Activated CD4-positive, alpha-beta T cell treated with anti-CD3 and anti-CD28 coated beads, Interleukin-2, Interleukin-6, amounts not matched to agents 100 ng/mL and 50 ng/mL, durations not matched to agents 16 hours and 8 hours (primary cell): ENCODE data around the gene RPS21.

Experiments
- DNase-seq: peaks from one replicate; pipeline ENCODE4 v3.0.0-alpha.2; 2020

Gene RPS21

DNA sequence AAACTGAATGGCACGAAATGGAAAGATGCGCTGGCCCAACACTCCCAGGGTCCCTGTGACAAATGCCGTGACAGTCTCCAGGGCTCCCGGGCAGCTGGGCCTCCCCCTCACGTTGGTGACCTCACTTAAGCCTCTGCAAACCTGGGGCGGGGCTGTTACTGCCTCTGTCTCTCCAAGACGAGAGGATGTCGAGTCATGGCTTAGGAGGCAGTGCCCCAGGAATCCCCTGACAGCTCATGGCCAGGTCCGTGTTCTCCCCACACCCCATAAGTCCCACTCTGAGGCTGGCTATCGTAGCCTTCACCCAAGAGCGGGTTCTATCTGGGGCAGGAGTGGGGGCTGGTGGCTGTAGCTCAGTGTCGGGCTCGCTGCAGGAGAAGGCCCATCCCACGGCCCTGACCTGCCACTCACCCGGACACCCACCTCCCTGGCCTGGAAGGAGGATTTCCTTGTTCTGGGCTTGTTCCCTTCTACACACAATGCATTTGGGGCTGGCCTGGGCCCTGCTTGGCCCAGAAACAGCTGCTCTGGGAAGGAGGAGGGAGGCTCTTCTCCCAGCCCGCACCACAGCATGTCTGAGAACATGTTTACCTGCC lies 5.6 kb upstream of the RPS21 start:
- DNase-seq, result no peak

DNA sequence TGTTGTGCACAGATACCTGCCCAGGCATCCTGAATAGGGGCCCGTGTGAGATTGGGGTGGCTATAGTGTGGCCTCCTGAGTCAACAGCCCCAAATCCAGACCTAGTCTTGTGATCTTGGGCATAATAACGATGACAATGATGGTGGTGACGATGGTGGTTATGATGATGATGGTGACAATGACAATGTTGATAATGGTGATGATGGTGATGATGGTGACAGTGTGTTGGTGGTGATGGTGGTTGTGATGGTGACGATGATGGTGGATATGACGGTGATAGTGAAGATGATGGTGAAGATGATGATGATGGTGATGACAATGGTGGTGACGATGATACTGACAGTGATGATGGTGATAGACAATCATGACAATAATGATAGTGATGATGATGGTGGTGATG lies 5.1 kb upstream of the RPS21 start:
- DNase-seq, result no peak

DNA sequence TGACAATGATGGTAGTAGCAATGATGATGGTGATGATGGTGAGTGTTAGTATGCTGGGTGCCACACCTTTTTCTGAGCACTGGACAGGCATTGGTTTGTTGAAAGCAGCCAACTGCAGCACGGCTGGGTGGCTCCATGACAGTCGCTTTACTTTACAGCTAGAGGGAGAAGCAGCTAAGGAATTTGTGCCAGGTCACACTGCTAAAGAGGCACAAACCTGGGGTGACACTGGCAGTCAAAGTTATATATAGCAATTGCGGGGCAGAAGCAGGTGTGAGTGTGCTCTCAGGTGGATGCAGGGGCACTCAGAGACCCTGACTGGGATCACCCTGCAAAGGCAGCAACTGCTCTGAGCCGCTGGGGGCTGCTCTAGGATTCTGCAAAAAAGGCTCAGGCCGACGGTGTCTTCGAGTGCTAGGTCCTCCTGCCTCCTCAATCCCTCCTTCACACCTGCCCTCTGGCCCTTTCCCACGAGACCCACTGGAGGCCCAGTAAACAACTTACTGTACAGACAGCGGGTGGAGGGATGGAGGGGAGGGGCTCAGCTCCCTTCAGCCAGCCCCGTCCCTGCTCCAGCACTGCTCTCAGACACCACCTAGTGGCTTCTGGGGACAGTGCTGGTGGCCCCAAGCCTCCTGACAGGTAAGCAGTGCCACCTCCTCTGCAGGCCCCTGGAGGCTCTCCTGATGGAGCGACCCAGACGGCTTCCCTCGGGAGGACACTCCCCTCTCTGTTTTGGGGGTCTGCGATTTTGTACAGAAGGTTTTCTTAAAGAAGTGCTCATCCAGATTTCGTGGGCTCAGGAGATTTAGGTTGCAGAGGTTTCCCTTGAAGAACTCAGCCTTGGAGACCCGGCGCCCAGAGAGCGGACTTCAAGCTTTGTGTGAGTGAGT lies 4.4 kb upstream of the RPS21 start:
- peak; percentile 87 for DNase-seq

DNA sequence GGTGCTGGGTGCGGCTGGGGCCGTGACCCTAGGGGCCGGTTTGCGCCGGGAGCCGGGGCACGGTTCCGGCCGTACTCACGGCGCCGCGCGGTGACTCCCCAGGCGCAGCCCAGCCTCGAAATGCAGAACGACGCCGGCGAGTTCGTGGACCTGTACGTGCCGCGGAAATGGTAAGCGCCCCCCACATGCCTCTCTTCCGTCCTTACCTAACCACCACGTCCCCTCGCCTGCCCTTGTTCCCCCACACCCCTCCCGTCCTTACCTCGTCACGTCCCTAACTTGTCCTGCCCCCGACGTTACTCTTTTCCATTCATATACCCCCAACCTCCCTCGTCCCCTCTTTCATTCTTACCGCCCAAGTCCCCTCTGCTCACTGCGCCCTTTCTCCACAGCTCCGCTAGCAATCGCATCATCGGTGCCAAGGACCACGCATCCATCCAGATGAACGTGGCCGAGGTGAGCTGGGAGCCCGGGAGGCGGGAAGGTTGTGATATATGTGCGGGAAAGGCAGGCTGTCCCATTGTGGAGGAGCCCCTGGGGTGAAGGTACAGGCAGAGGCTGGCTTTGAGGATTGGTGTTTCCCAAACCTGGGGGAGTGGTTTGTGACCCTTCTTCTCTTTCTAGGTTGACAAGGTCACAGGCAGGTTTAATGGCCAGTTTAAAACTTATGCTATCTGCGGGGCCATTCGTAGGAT lies 463 bp downstream of the RPS21 start:
- peak; percentile 13 for DNase-seq

DNA sequence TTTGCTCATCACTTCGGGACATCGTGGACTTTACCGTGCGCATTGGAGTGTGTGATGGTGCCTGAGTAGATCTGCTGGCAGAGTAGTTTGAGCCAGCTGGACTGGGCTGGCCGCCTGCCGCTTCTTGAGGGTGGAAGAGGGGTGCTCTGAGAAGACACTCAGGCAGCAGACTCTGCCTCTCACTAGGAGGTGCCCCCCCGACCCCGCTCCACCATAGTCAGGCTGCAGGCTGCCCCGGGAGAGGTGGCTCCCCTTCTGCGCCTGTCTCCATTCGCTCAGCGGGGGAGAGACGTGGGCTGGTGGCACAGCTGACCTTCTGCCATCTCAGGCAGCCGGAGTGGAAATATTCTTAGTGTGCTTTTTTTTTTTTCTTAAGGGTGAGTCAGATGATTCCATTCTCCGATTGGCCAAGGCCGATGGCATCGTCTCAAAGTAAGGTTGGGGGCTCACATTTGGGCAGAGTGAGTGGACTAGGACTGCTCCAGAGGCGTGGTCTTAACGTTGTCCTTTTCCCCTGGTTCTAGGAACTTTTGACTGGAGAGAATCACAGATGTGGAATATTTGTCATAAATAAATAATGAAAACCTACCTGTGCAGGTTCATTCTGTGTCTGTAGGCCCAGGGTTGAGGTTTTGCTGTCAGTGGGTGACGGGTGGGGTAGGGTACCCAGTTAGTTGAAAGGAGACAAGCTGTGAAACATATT lies 1.2 kb downstream of the RPS21 start:
- no peak for DNase-seq

DNA sequence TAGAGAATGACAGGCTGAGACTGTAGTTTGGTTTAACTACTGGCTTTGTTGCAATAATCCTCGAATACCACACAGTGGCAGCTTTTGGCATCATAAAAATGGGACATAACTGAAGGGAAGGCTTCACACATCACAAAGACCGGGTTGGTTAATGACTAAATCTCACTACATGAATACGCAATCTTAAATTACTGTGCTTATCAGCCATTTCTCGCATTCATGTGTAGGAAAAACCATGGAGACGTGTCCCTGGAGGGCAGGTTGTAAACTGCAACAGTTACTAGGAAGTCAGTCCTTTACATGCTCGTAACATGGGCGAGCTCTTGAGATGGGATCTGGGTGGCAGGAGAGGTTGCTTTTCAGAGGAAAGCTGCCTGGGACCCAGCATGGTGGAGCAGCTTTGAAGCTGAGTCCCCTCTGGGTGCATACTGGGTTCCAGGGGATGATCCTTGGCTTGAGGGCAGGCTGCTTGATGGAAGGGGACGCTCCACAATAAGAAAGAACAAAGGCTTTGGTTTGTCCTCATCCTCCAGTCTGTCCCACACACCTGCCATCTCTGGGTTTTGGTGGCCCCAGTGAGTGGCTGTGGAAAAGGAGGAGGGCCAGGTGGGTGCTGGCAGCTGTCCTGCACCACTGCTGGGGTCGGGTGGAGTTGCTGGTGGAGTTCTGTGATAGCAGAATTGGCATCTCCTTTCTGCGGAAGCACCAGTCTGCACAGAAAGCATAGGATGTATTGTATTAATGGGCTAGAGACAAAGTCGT lies 2.1 kb downstream of the RPS21 start:
- DNase-seq, result peak; percentile 17

DNA sequence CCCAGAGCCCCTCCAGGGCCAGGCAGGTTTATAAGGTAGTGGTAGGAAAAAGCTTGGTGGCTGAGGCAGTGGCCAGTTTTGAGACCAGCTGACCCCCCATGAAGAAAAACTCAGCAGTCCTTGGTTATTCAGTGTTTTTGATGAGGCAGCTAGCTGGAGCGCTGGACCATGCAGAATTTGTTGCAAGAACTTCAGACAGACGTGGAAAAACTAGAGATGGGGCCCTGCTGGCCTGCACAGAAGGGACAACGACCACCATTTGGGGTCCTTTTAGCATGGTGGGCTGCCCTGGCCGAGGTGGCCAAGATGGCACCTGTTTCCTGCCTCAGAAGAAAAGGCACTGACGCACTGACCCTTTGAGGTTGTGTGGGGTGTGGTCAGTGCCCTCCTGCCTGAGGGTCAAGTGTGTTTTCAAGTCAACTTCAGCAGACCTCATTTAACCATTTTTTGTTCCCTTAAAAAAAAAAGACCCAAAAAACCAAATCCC lies 2.7 kb downstream of the RPS21 start:
- DNase-seq, result no peak

DNA sequence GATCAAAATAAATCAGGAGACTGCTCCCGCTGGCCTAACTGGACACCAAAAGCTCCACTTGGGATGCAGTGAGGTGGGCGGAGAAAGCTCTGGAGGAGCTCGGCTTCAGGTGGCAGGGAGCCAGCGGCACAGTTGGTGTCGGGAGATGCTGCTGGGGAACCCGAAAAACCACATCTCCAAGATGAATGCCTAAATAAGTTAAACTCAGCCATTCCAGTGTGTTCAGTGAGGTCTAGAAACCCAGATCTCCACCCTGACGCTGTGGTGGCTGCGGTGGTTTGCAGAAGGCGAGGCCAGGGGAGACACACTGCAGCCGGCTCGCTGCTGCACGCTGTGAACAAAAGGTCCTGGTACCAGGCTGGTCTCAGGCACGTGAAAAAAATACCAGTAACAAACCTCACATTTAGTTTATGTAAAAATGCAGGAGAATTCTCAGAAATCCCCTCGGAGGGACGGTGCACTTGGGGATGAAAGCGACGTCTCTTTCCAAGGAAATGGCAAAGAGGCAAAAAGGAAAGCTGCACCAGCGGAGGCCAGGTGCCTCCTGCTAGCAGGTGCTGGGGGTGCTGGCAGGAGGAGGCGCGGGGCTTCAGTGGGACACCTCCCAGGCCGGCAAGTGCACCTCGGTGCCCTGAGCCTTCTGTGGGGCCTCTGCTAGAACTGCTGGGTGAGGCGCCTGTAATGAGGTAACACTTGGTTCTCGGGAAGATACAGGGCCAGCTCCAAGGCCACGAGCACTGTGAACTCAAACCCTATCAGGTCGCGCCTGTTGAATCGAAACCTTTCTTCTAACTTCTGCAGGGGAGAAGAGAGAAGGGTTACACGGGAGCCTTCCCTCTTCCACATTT lies 3.6 kb downstream of the RPS21 start:
- peak; percentile 14 for DNase-seq

DNA sequence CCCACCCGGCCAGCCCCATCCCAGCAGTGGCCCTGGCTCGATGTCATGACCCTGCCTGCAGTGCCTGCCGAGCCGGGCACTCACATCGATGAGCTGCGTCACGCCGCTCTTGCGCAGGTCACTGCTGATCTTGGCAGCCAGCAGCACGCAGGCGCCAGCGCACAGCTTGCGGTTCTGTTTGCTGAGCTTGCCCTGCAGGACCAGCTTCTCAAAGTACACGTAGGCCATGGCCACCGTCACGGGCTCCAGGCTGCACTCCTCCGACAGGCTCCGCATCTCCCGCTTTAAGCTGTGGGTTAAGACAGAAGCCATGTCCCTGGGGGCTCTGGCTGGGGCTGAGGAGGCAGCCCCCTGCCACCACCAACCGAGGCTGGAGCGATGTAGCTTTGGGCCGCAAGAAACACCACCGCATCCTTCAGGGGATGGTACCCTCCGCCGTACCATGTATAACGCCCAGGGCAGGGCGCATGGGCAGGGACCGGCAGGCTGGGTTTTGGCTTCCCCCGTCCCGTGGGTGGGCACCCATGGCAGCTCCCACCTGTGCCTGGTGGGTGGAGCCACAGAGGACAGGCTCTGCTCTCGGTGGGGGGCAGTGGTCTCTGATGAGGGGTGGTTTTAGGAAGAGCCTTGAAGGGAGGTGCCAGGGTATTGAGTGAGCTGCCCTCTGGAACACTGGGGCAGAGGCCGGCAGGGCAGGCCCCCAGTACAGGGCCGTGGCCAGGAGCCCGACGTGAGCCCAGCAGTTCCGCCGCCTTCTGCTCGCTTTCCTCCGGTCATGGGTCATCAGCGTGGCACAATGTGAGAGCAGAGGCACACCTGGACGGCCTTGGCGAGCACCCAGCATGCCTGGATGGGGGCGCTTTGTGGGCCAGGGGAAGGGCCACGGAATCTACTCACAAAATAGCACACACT lies 4.5 kb downstream of the RPS21 start:
- DNase-seq, result peak; percentile 10

DNA sequence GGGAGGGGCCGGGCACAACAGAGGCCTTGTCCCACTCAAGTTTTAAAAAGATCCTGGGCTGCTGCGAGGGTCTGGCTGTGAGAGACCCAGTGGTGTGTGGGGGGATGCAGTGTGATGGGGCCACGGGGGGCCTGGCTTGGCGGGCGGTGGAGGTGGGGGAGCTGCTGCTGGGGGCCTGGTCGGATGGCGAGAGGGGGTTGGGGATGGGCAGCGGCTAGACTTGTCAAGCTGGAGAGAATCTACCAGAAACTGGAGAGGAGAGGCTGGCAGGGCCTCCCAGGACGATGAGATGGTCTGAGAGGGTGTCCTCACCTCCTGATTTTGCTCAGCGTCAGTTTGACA lies 5.1 kb downstream of the RPS21 start:
- DNase-seq, result no peak

DNA sequence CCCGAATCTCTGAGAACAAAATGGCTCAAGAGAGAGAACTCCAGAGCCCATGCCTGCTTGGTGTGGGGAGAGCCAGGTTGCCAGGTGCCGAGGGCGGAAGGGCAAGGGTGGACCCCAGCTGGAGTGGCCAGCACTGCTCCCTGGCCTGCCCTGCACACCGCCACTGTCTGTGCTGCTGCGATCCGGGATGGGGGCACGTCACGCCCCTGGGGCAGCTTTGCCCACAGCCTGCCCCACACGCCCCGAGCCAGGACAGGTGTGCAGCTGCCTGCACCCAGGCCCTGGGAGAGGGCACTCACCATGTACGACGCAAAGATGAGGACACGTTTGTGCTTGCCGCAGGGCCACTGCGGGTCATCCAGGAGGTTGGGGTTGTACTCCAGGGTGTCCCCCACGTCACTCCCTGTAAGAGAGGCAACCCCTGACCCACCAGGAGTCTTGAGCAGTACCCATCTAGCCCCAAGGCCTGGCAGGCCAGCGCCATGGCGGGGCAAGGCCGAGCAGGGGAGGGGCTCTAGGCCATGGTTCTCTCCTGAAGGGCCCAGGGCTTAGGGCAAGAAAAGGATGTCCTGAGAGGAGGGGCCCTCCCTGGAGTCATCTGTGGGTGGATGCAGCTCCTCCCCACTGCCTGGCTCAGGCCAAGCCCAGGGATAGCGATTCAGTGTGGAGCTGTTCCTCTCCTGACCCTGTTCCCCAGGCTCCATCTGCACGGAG lies 5.9 kb downstream of the RPS21 start:
- no peak for DNase-seq

DNA sequence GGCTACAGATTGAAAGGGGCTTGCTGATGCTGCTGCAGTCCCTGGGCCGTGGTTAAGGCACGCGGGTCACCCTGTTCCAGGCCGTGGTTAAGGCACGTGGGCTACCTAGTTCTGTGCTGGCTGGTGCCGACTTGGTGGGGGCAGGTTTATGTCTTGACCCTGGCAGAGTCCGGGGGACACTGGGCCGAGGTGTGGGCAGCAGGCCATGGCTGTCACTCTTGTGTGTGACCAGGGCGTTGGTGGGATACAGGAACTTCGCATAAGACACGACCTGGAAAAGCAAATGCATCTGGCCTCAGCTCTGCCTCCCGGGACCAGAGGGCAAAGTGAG lies 6.4 kb downstream of the RPS21 start:
- no peak for DNase-seq

DNA sequence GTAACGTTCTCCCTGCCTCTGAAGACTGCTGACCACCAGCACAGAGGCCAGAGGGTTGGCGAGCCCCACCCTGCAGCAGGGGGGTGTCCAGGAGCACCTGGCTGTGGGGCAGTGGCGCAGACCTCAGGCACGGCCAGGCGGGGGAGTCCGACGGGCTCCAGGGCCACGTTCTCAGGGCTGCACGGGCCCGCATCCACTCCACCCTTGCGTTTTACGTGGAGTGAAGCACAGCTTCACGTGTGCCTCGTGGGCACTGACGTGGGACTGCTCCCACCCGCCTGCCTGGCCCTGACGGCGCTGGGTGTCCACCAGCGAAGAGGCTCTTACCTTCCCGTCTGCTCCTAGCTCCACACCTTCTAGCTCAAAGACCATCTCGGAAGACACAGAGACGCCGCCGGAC lies 6.9 kb downstream of the RPS21 start:
- no peak for DNase-seq

DNA sequence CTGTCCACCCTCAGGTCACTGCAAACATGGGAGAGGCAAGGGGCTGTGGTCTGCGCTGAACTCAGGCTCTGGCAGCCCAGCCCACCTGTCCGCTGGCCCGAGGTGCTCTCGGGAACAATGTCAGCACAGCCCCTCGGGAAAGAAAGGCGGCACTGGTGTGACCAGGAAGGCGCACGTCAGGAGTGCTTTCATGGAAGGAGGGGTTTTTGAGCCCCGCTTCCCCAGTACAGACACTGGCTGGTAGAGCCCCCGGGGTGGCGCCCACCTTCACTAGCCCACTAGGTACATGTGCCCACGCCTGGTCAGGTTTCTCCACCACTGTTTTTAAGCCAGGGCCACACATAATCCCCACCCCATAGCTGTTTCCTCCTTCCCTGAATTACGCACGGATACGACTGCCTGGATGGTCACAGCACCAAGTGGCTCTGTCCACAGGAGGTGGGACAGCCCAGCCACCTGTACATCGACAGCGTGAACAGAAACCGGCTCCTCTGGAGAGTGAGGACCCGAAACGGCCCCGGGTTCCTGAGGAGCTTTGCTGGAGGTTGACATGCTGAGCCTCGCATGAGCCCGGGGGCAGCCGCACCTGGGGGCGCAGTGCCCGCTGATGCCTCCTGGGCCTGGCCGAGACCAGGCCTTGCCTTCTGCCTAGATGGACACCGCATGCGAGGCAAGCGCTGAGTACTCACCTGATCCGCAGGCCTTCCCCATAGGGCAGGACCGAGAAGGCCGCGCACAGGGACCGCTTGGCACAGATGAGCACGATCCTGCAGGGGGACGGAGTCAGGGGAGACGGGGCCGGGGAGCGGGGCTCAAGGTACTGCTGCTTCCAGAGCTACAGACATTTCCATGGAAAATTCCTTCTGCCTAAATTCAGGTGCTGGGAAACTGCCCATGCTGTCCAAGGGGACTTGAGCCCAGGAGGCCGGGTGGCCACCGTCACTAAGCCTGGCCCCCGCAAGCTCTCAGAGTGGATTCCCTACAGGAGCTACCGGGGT lies 7.6 kb downstream of the RPS21 start:
- no peak for DNase-seq

DNA sequence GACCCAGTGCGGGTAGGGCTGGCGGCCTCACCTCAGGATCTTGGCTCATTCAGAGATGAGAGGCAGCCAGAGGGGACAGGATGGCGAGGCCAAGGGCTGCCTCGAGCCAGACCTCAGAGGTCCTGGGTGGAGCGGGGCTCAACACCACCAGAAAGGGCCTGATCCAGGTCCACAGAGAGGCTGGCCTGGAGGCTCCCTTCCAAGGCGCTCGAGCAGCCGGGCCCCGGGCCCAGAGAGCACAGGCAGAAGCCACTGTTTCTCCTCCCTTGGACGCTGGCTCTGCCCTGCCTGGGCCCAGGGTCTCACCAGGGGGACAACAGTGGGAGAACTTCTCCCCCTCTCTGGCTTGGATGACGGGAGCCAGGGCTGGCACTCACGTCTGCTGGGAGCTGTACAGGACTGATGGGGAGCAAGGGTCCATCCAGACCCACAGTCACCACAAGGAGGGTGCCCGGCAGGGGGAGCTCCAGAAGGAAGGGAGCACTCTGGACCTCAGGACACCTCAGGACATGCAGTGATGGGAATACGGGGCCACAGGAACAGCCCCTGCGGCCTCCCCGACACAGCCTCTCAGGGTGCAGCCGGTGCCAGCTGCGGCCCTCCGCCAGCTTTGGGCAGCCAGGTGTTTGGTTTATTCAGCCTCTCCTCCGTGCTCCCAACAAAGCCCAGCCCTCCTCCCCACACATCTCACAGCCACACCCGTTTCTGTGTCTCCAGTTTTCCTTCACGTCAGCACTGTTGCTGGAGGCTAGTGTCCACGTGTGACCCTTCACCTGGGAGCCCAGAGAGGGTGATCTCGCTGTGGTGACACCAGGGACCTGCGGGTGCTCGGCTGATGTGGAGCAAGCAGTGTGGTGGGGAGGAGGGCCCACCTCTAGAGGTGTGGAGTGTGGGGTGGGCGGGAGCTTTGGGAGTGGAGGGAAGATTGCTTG lies 8.7 kb downstream of the RPS21 start:
- no peak for DNase-seq

DNA sequence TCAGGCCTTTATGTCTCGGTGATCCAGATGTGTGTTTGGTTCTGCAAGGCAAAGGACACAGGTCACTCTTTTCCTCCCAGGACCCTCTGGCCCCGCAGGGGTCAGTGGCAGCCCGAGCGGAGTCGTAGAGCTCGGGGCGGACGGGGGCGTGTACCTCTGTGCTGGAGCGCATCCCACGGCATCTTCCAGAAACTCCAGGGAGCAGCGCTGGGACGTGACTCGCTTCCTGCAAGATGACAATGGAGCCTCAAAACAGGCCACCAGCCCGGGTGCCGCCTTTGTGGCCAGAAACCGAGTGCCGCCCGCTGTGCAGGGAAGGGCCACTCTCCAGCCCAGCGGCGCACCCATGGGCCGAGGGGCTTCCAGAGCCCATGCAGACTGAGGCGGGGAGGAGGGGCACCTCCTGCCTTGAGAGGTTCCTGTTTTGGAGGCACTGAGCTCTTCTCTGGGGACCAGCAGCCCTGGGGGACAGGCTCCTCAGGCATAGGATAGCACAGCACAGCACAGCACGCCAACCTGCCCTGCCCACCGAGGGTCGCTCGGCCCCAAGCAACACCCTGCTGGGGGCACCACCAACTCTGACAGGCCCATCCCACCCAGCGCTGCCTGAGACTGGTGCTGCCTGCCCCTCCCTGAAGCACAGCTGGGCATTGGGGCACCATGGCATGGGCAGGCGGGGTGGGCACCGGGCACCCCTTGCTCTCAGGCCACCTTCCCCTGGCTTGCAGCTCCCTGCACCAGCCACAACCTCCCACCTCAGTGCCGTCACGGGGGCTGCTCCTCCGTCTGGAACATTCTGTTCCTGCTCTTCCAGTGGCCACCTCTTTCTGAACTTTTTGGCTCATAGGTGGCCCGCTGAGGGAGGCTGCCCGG lies 9.7 kb downstream of the RPS21 start:
- no peak for DNase-seq
